PC-9 (cell line): ENCODE data around the gene TBC1D8.

Source experiments
- CTCF ChIP-seq: fragments of 200-600 bp; sonication (generic); conservative IDR thresholded peaks from 2 replicates; pipeline ENCODE4 v1.6.1; 2017; ENCODE audit warnings: mixed run types, antibody characterized with exemption, mild to moderate bottlenecking, moderate library complexity
- EZH2 ChIP-seq: fragments of 200-600 bp; sonication (generic); IDR thresholded peaks from 2 replicates; pipeline ENCODE4 v1.8.0; 2017; ENCODE audit warnings: antibody characterized with exemption, low read depth

- TF ChIP-seq CTCF, result no peak
- TF ChIP-seq EZH2, result no peak
Measured at GRCh38 chr2:101185085-101185484, 33.9 kb upstream of the TBC1D8 start.
